K562 (cell line): ENCODE results near the gene SPATA33.
"Not testable (repeated sequence)": the region's sequence is repeated elsewhere in the genome, so short reads cannot be mapped to it uniquely, and the experiment has no call there.

Experiments
- BRD9 ChIP-seq: fragments of 450-650 bp; IDR thresholded peaks from 2 replicates; pipeline ENCODE4 v1.6.1; 2018; ENCODE audit warnings: low read depth; ENCODE audit not compliant: partially characterized antibody
- SREBF2 ChIP-seq: sonication (generic); formaldehyde crosslinking; IDR thresholded peaks from 2 replicates; pipeline ENCODE4 v1.4.0; 2020; ENCODE audit warnings: mild to moderate bottlenecking, missing genetic modification reagents

- TF ChIP-seq BRD9; SREBF2 (CRISPR knock-in tag): not testable (repeated sequence)
Measured at GRCh38 chr16:89667000-89667399, 9.4 kb downstream of the SPATA33 start.
